Measurements from ENCODE around the gene TMEM150B.

TMEM150B gene

DNA sequence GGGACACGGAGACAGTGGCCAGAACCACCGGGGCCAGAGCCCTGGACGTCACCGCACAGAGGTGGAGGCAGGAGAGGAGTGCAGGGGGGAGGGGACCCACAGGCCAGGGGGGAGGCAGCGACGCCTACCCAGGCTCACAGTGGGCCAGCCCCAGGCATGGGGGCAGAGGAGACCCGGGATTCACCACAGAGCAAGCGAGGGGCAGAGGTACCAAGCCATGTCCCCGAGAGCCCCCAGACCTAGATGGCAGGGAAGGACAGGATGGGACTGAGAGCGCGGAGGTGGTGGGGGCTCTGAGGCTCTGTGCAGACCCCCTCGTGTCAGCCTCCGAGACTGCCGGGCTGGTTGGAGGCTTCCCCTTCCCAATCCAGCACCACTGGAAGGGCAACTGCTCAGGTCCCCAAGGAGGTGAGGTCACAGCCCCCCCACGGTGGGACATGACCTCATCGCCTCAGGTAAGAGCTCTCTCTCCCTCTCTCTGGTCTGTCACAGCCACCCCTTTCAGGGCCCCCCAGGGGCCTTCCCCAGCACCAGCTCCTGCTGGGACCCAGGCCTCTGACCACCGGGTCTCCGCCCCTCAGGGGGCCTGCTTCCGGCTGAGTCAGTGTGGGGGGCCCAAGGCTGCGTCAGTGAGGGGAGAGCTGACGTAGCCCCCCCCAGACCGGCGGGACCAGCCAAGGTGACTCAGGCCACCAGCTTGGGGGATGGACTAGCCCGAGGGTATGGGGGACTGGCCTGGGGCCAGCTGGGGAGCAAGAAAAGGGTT, 47.4 kb upstream of the TMEM150B start:
- TF ChIP-seq, protein P1, sequence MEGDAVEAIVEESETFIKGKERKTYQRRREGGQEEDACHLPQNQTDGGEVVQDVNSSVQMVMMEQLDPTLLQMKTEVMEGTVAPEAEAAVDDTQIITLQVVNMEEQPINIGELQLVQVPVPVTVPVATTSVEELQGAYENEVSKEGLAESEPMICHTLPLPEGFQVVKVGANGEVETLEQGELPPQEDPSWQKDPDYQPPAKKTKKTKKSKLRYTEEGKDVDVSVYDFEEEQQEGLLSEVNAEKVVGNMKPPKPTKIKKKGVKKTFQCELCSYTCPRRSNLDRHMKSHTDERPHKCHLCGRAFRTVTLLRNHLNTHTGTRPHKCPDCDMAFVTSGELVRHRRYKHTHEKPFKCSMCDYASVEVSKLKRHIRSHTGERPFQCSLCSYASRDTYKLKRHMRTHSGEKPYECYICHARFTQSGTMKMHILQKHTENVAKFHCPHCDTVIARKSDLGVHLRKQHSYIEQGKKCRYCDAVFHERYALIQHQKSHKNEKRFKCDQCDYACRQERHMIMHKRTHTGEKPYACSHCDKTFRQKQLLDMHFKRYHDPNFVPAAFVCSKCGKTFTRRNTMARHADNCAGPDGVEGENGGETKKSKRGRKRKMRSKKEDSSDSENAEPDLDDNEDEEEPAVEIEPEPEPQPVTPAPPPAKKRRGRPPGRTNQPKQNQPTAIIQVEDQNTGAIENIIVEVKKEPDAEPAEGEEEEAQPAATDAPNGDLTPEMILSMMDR (IDR thresholded peaks at IDR 0.05; ENCODE audit: low read depth, low read length, poor library complexity, severe bottlenecking): no peak
- no peak for TF ChIP-seq EZH2phosphoT487 (IDR thresholded peaks at IDR 0.05; ENCODE audit: borderline replicate concordance, low read length)
- Histone ChIP-seq H3K27ac (ENCODE audit: low read depth, low read length) (no peak overlapping the region), H3K36me3 (ENCODE audit: control insufficient read depth, low read length) (no peaks in the 10 kb centered on the region), H3F3A (ENCODE audit: control insufficient read depth, insufficient read depth) (no peaks in the 10 kb centered on the region), H3K4me1 (ENCODE audit: control insufficient read depth, low read length) (peaks cover 5% of the 10 kb centered on the region; the same call in 1 of the 2 replicates), H4K20me1 (ENCODE audit: control insufficient read depth, insufficient read depth, low read depth, low read length) (no peaks in the 10 kb centered on the region), H3K9me2 (replicated peaks; ENCODE audit: control insufficient read depth, low read length) (no peaks in the 10 kb centered on the region), H3K9me3 (ENCODE audit: control insufficient read depth, insufficient read depth, low read length) (no peaks in the 10 kb centered on the region), H3K79me2 (ENCODE audit: control insufficient read depth, low read length) (no peaks in the 10 kb centered on the region), H3K4me3 (ENCODE audit: low read length) (no peak overlapping the region), H3K4me2 (ENCODE audit: low read length) (no peak overlapping the region), H3K27me3 (ENCODE audit: control insufficient read depth, low read length) (peaks cover 64% of the 10 kb centered on the region)

DNA sequence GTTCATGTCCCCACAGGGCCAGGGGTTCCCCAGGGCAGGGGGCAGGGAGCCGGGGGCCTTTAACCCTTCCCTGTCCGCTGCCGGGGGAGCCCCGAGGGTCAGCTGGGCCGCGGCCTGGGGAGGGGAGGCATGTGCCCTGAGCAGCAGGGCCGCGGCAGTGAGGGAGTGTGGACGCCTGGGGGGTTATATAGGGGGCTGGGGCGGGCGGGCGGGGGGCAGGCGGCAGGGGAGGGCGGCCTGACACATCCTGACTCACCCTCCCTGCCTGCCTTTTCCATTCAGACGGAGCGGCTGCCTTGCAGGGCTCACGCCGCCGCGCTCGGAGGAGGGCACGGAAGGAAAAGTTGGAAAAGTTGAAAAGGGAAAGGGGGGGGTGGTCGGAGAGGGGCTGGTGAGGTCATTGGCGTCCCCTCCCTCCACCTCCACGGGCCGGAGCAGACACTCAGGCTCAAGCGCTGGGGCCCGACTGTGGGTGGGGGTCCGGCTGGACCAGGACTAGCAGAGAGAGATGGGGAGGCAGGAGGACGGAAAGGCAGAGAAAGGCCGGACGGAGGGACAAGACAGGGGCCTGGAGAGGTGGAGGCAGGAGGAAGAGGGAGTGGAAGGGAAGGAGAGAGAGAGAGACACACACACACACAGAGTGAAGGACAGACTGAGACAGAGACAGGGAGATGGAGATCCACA, 45.3 kb upstream of the TMEM150B start, which contains the start of gene IL11:
IL11 (minus strand) TSS at position 159 of the 684 bp plus-strand sequence; CDS start at position 6, 153 bp downstream.
- no peaks in the 10 kb centered on the region for H3F3A ChIP-seq (ENCODE audit: control insufficient read depth, insufficient read depth)
- H3K9me3 ChIP-seq (ENCODE audit: control insufficient read depth, insufficient read depth, low read length): no peaks in the 10 kb centered on the region
- no peaks in the 10 kb centered on the region for H3K9me2 ChIP-seq (replicated peaks; ENCODE audit: control insufficient read depth, low read length)
- H3K36me3 ChIP-seq (ENCODE audit: control insufficient read depth, low read length): no peaks in the 10 kb centered on the region
- H3K27ac ChIP-seq (ENCODE audit: low read depth, low read length): no peak within 1 kb of the TSS
- H4K20me1 ChIP-seq (ENCODE audit: control insufficient read depth, insufficient read depth, low read depth, low read length): no peaks in the 10 kb centered on the region
- no peaks in the 10 kb centered on the region for H3K79me2 ChIP-seq (ENCODE audit: control insufficient read depth, low read length)
- peaks cover 5% of the 10 kb centered on the region; the same call in 1 of the 2 replicates for H3K4me1 ChIP-seq (ENCODE audit: control insufficient read depth, low read length)
- TF ChIP-seq, protein P1 (IDR thresholded peaks at IDR 0.05; ENCODE audit: low read depth, low read length, poor library complexity, severe bottlenecking): no peak
- no peak for TF ChIP-seq EZH2phosphoT487 (IDR thresholded peaks at IDR 0.05; ENCODE audit: borderline replicate concordance, low read length)
- peaks cover 63% of the 10 kb centered on the region for H3K27me3 ChIP-seq (ENCODE audit: control insufficient read depth, low read length)
- peak within 1 kb of the TSS; percentile 30; the same call in 1 of the 2 replicates for H3K4me3 ChIP-seq (ENCODE audit: low read length)
- H3K4me2 ChIP-seq (ENCODE audit: low read length): peak within 1 kb of the TSS; percentile 52

DNA sequence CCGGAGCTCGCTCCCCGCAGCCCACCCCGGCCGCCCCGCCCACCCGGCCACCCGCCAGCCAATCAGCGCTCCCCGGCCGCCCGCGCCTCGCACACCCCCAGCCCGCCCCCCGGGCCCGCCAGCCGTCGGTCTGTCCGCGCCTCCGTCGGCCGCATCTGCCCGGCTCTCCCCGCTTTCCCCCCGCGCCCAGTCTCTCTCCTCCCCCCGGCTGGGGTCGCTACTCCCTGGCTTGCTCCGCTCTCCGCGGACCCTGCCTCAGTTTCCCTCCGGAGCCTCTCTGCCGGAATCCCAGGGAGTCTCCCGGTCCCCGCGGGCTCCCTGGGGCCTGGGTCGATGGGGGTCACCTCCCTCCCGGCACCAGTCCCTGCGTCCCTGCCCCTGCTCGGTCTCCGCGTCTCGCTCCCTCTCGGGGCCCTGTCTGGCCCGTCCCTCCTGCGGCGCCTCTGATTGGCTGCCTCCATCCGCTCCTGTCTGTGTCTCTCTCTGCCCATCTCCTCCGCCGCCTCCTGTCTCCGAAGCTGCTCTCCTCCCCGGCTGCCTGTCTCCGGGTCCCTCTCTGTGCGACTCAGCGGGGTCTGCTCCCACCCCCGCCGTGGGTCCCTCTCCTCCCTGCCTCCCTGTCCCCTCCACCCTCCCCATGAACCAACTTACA, 44.6 kb upstream of the TMEM150B start:
- peak overlapping the region; percentile 30; the same call in 1 of the 2 replicates for H3K4me3 ChIP-seq (ENCODE audit: low read length)
- peaks cover 5% of the 10 kb centered on the region; the same call in 1 of the 2 replicates for H3K4me1 ChIP-seq (ENCODE audit: control insufficient read depth, low read length)
- peak overlapping the region; percentile 52 for H3K4me2 ChIP-seq (ENCODE audit: low read length)
- no peaks in the 10 kb centered on the region for H4K20me1 ChIP-seq (ENCODE audit: control insufficient read depth, insufficient read depth, low read depth, low read length)
- H3K27ac ChIP-seq (ENCODE audit: low read depth, low read length): no peak overlapping the region
- H3K9me3 ChIP-seq (ENCODE audit: control insufficient read depth, insufficient read depth, low read length): no peaks in the 10 kb centered on the region
- peaks cover 61% of the 10 kb centered on the region for H3K27me3 ChIP-seq (ENCODE audit: control insufficient read depth, low read length)
- TF ChIP-seq, protein P1 (IDR thresholded peaks at IDR 0.05; ENCODE audit: low read depth, low read length, poor library complexity, severe bottlenecking): no peak
- TF ChIP-seq EZH2phosphoT487 (IDR thresholded peaks at IDR 0.05; ENCODE audit: borderline replicate concordance, low read length): peak; percentile 100; the same call in 1 of the 2 replicates
- no peaks in the 10 kb centered on the region for H3K79me2 ChIP-seq (ENCODE audit: control insufficient read depth, low read length)
- no peaks in the 10 kb centered on the region for H3F3A ChIP-seq (ENCODE audit: control insufficient read depth, insufficient read depth)
- H3K9me2 ChIP-seq (replicated peaks; ENCODE audit: control insufficient read depth, low read length): no peaks in the 10 kb centered on the region
- no peaks in the 10 kb centered on the region for H3K36me3 ChIP-seq (ENCODE audit: control insufficient read depth, low read length)

Measured in DOHH2 (cell line).